HEK293 (cell line): ENCODE results near the gene NAGA.
A peak's percentile ranks its signal among the peaks of the same experiment; 100 is the strongest.

Experiments used
- CTCF ChIA-PET: fragments of 350-600 bp; formaldehyde crosslinking; extraction: SDS; loops from one replicate; lab custom pipeline; 2021; ENCODE audit warnings: antibody characterized with exemption; lab: Yijun Ruan, JAX
- POLR2A ChIA-PET: fragments of 300-600 bp; formaldehyde crosslinking; extraction: SDS; loops from one replicate; lab custom pipeline; 2020; ENCODE audit warnings: antibody characterized with exemption, inconsistent platforms; lab: Yijun Ruan, JAX
- H3K27ac ChIP-seq: fragments of 200-500 bp; sonication (Bioruptor generic); 2 replicates; pipeline ENCODE4 v1.5.1; 2014; ENCODE audit warnings: low read depth, low read length, control low read depth, inconsistent platforms; ENCODE audit errors: extremely low read depth
- H3K36me3 ChIP-seq, 2 experiments: fragments of 200-500 bp in 1 of 2; sonication (Bioruptor generic) in 1 of 2; 1 replicate in 1 of 2; 2 replicates in 1 of 2; pipeline ENCODE4 v1.5.1; 2014 to 2017; ENCODE audit warnings: inconsistent platforms in 2 of 2, low read length in 2 of 2; ENCODE audit not compliant: control insufficient read depth in 2 of 2, insufficient read depth in 1 of 2
- H3K4me1 ChIP-seq: fragments of 200-500 bp; sonication (Bioruptor generic); 2 replicates; pipeline ENCODE4 v1.5.1; 2014; ENCODE audit warnings: mild to moderate bottlenecking, low read length, inconsistent platforms; ENCODE audit not compliant: control insufficient read depth, insufficient read depth
- H3K4me3 ChIP-seq: 2 replicates; pipeline ENCODE4 v1.5.1; 2011; ENCODE audit warnings: low read depth, mild to moderate bottlenecking, control low read depth, low read length, moderate library complexity
- H3K9me3 ChIP-seq: fragments of 200-500 bp; sonication (Bioruptor generic); 2 replicates; pipeline ENCODE4 v1.5.1; 2014; ENCODE audit warnings: low read depth, low read length, inconsistent platforms; ENCODE audit not compliant: control insufficient read depth, insufficient read depth
- AEBP2 ChIP-seq: fragments of 450-650 bp; formaldehyde crosslinking; IDR thresholded peaks from 2 replicates; pipeline ENCODE4 v1.5.1; 2016; ENCODE audit warnings: missing biosample characterization, missing genetic modification characterization, borderline replicate concordance
- INSM2 ChIP-seq: fragments of 450-650 bp; formaldehyde crosslinking; IDR thresholded peaks from 2 replicates; pipeline ENCODE4 v1.5.1; 2016; ENCODE audit warnings: missing biosample characterization, missing genetic modification characterization
- SCRT2 ChIP-seq: fragments of 450-650 bp; formaldehyde crosslinking; IDR thresholded peaks from 2 replicates; pipeline ENCODE4 v1.5.1; 2016; ENCODE audit warnings: missing biosample characterization, missing genetic modification characterization
- SP7 ChIP-seq: fragments of 450-650 bp; formaldehyde crosslinking; IDR thresholded peaks from 2 replicates; pipeline ENCODE4 v1.5.1; 2016; ENCODE audit warnings: missing biosample characterization, missing genetic modification characterization
- YY1 ChIP-seq: fragments of 450-650 bp; formaldehyde crosslinking; IDR thresholded peaks from 2 replicates; pipeline ENCODE4 v1.5.1; 2018; ENCODE audit warnings: missing biosample characterization, missing genetic modification characterization
- YY2 ChIP-seq: fragments of 450-650 bp; formaldehyde crosslinking; IDR thresholded peaks from 2 replicates; pipeline ENCODE4 v1.5.1; 2016; ENCODE audit warnings: missing biosample characterization, missing genetic modification characterization
- ZBTB48 ChIP-seq: fragments of 450-650 bp; formaldehyde crosslinking; IDR thresholded peaks from 2 replicates; pipeline ENCODE4 v1.5.1; 2016; ENCODE audit warnings: missing biosample characterization, missing genetic modification characterization
- ZFP3 ChIP-seq: fragments of 450-650 bp; formaldehyde crosslinking; IDR thresholded peaks from 2 replicates; pipeline ENCODE4 v1.5.1; 2016; ENCODE audit warnings: low read depth, missing biosample characterization, missing genetic modification characterization
- ZFP69B ChIP-seq: fragments of 450-650 bp; formaldehyde crosslinking; IDR thresholded peaks from 2 replicates; pipeline ENCODE4 v1.5.1; 2016; ENCODE audit warnings: missing biosample characterization, missing genetic modification characterization
- ZNF121 ChIP-seq: fragments of 450-650 bp; formaldehyde crosslinking; IDR thresholded peaks from 2 replicates; pipeline ENCODE4 v1.5.1; 2016; ENCODE audit warnings: missing biosample characterization, missing genetic modification characterization
- ZNF138 ChIP-seq: fragments of 450-650 bp; formaldehyde crosslinking; IDR thresholded peaks from 2 replicates; pipeline ENCODE4 v1.5.1; 2016; ENCODE audit warnings: missing biosample characterization, missing genetic modification characterization, borderline replicate concordance
- ZNF214 ChIP-seq: fragments of 450-650 bp; formaldehyde crosslinking; IDR thresholded peaks from 2 replicates; pipeline ENCODE4 v1.5.1; 2017; ENCODE audit warnings: missing biosample characterization, mild to moderate bottlenecking, missing genetic modification characterization, borderline replicate concordance
- ZNF248 ChIP-seq: fragments of 450-650 bp; formaldehyde crosslinking; IDR thresholded peaks from 2 replicates; pipeline ENCODE4 v1.5.1; 2017; ENCODE audit warnings: missing biosample characterization, missing genetic modification characterization
- ZNF266 ChIP-seq: fragments of 450-650 bp; formaldehyde crosslinking; IDR thresholded peaks from 2 replicates; pipeline ENCODE4 v1.5.1; 2016; ENCODE audit warnings: missing biosample characterization, missing genetic modification characterization, low read depth
- ZNF335 ChIP-seq: fragments of 450-650 bp; formaldehyde crosslinking; conservative IDR thresholded peaks from 2 replicates; pipeline ENCODE4 v1.5.1; 2016; ENCODE audit warnings: missing biosample characterization, missing genetic modification characterization
- ZNF341 ChIP-seq: fragments of 450-650 bp; formaldehyde crosslinking; IDR thresholded peaks from 2 replicates; pipeline ENCODE4; 2016; ENCODE audit warnings: low read depth, missing biosample characterization, missing genetic modification characterization
- ZNF362 ChIP-seq: fragments of 450-650 bp; formaldehyde crosslinking; IDR thresholded peaks from 2 replicates; pipeline ENCODE4 v1.5.1; 2016; ENCODE audit warnings: missing biosample characterization, missing genetic modification characterization
- ZNF366 ChIP-seq: fragments of 450-650 bp; formaldehyde crosslinking; conservative IDR thresholded peaks from 2 replicates; pipeline ENCODE4 v1.5.1; 2016; ENCODE audit warnings: missing biosample characterization, missing genetic modification characterization
- ZNF37A ChIP-seq: fragments of 450-650 bp; IDR thresholded peaks from 2 replicates; pipeline ENCODE4 v1.5.1; 2018; ENCODE audit warnings: missing biosample characterization, missing genetic modification characterization
- ZNF404 ChIP-seq: fragments of 450-650 bp; formaldehyde crosslinking; IDR thresholded peaks from 2 replicates; pipeline ENCODE4 v1.5.1; 2017; ENCODE audit warnings: missing biosample characterization, missing genetic modification characterization
- ZNF488 ChIP-seq: fragments of 450-650 bp; formaldehyde crosslinking; IDR thresholded peaks from 2 replicates; pipeline ENCODE4 v1.5.1; 2016; ENCODE audit warnings: missing biosample characterization, missing genetic modification characterization
- ZNF544 ChIP-seq: fragments of 450-650 bp; formaldehyde crosslinking; IDR thresholded peaks from 2 replicates; pipeline ENCODE4 v1.5.0; 2017; ENCODE audit warnings: missing biosample characterization, missing genetic modification characterization
- ZNF558 ChIP-seq: fragments of 450-650 bp; formaldehyde crosslinking; IDR thresholded peaks from 2 replicates; pipeline ENCODE4 v1.5.1; 2016; ENCODE audit warnings: missing biosample characterization, missing genetic modification characterization
- ZNF600 ChIP-seq: fragments of 450-650 bp; formaldehyde crosslinking; IDR thresholded peaks from 2 replicates; pipeline ENCODE4 v1.5.1; 2016; ENCODE audit warnings: missing biosample characterization, missing genetic modification characterization
- ZNF623 ChIP-seq: fragments of 450-650 bp; formaldehyde crosslinking; IDR thresholded peaks from 2 replicates; pipeline ENCODE4 v1.5.1; 2016; ENCODE audit warnings: missing biosample characterization, missing genetic modification characterization
- ZNF670 ChIP-seq: fragments of 450-650 bp; formaldehyde crosslinking; IDR thresholded peaks from 2 replicates; pipeline ENCODE4 v1.5.1; 2016; ENCODE audit warnings: missing biosample characterization, missing genetic modification characterization, low read depth
- ZSCAN16 ChIP-seq: fragments of 450-650 bp; formaldehyde crosslinking; IDR thresholded peaks from 2 replicates; pipeline ENCODE4 v1.5.1; 2016; ENCODE audit warnings: missing biosample characterization, missing genetic modification characterization

The NAGA gene

GRCh38 chr22:42016111-42016510 is 54.5 kb downstream of the NAGA start:
- no peaks in the 10 kb centered on the region for H3K4me1 ChIP-seq
- ChIA-PET CTCF (interaction anchor here (0.6 to 1.1 kb wide), 3 partner anchors 9 to 17 kb away, joined by 3 read pairs; no protein-coding TSS in a partner anchor), POLR2A (no interaction called here)
- H3K9me3 ChIP-seq = no peaks in the 10 kb centered on the region; the same call in 1 of the 2 replicates
- TF ChIP-seq INSM2 (tag by site-specific recombination) = no peak
- TF ChIP-seq ZNF362 (tag by site-specific recombination) = no peak
- no peak for TF ChIP-seq YY1
- no peak for TF ChIP-seq ZSCAN16 (tag by site-specific recombination)
- TF ChIP-seq ZNF341 = no peak
- TF ChIP-seq AEBP2 (tag by site-specific recombination) = no peak
- no peak for TF ChIP-seq ZFP69B
- H3K4me3 ChIP-seq = no peak overlapping the region
- H3K36me3 ChIP-seq = no peaks in the 10 kb centered on the region
- H3K27ac ChIP-seq = no peak overlapping the region

GRCh38 chr22:42013385-42013784 is 57.2 kb downstream of the NAGA start:
- Histone ChIP-seq H3K9me3 (no peaks in the 10 kb centered on the region; the same call in 1 of the 2 replicates), H3K4me1 (no peaks in the 10 kb centered on the region), H3K36me3 (no peaks in the 10 kb centered on the region), H3K4me3 (no peak overlapping the region), H3K27ac (no peak overlapping the region)
- ChIA-PET POLR2A (no interaction called here), CTCF (interaction anchor here (0.6 to 0.9 kb wide), 2 partner anchors 11 to 77 kb away, joined by 3 to 4 read pairs; partner anchors contain the start of gene NDUFA6)
- peak; percentile 98 for TF ChIP-seq ZNF558 (tag by site-specific recombination)
- no peak for TF ChIP-seq ZFP3
- TF ChIP-seq ZNF138 = no peak
- no peak for TF ChIP-seq ZNF623 (tag by site-specific recombination)

- CTCF ChIA-PET = no interaction called here
- Histone ChIP-seq H3K27ac (no peak overlapping the region), H3K4me1 (no peaks in the 10 kb centered on the region), H3K36me3 (no peaks in the 10 kb centered on the region), H3K4me3 (no peak overlapping the region), H3K9me3 (no peaks in the 10 kb centered on the region)
- POLR2A ChIA-PET = no interaction called here
- TF ChIP-seq SCRT2 (tag by site-specific recombination) = no peak
- TF ChIP-seq YY2 = no peak
- no peak for TF ChIP-seq ZNF248 (tag by site-specific recombination)
- no peak for TF ChIP-seq ZNF335 (tag by site-specific recombination)
- TF ChIP-seq ZNF214 (tag by site-specific recombination) = no peak
- no peak for TF ChIP-seq ZNF544
- no peak for TF ChIP-seq ZNF121
- TF ChIP-seq ZNF266 (tag by site-specific recombination) = no peak
- no peak for TF ChIP-seq ZNF404 (tag by site-specific recombination)
- no peak for TF ChIP-seq AEBP2 (tag by site-specific recombination)
- TF ChIP-seq SP7 (tag by site-specific recombination) = no peak
- TF ChIP-seq ZNF670 (tag by site-specific recombination) = no peak
- no peak for TF ChIP-seq ZNF366 (tag by site-specific recombination)
- no peak for TF ChIP-seq ZNF488
- no peak for TF ChIP-seq ZNF600 (tag by site-specific recombination)
- no peak for TF ChIP-seq ZBTB48 (tag by site-specific recombination)
- no peak for TF ChIP-seq ZNF37A (tag by site-specific recombination)
These were observed 59.8 kb downstream of the NAGA start for GRCh38 chr22:42010778-42011177.
